GM19351 (cell line): Measurements from ENCODE around the gene GTSE1.
"Not testable (repeated sequence)": the region's sequence is repeated elsewhere in the genome, so short reads cannot be mapped to it uniquely, and the experiment has no call there.

Experiments
- ATAC-seq: cut with Tn5 transposase; IDR thresholded peaks from one replicate; pipeline ENCODE4 v1.9.1; 2021; ENCODE audit warnings: mild to moderate bottlenecking, moderate library complexity; ENCODE audit not compliant: unreplicated experiment

The GTSE1 gene

GRCh38 chr22:46293577-46294260 lies 3.0 kb upstream of the GTSE1 start:
- no peak for ATAC-seq

- no peak for ATAC-seq
These were observed 1.9 kb upstream of the GTSE1 start for GRCh38 chr22:46294784-46295183.

- no peak for ATAC-seq
These were observed 1.2 kb upstream of the GTSE1 start for GRCh38 chr22:46295277-46295971.

GRCh38 chr22:46297151-46297812 lies 612 bp downstream of the GTSE1 start:
- ATAC-seq, result peak; percentile 17

- no peak for ATAC-seq
These were observed 2.4 kb downstream of the GTSE1 start for GRCh38 chr22:46299101-46299500.

- no peak for ATAC-seq
These were observed 3.8 kb downstream of the GTSE1 start for GRCh38 chr22:46300491-46300890.

- ATAC-seq, result no peak
These were observed 6.8 kb downstream of the GTSE1 start for GRCh38 chr22:46303347-46303965.

GRCh38 chr22:46308283-46308988 lies 11.8 kb downstream of the GTSE1 start:
- no peak for ATAC-seq

GRCh38 chr22:46309526-46310085 lies 12.9 kb downstream of the GTSE1 start:
- no peak for ATAC-seq

- ATAC-seq, result no peak
These were observed 15.4 kb downstream of the GTSE1 start for GRCh38 chr22:46312056-46312455.

- not testable (repeated sequence) for ATAC-seq
These were observed 16.2 kb downstream of the GTSE1 start for GRCh38 chr22:46312848-46313247.

GRCh38 chr22:46315976-46316375 lies 19.3 kb downstream of the GTSE1 start:
- no peak for ATAC-seq

- ATAC-seq, result no peak
These were observed 21.0 kb downstream of the GTSE1 start for GRCh38 chr22:46317646-46318045.

GRCh38 chr22:46318576-46318975 lies 21.9 kb downstream of the GTSE1 start:
- ATAC-seq, result no peak

GRCh38 chr22:46319319-46319718 lies 22.6 kb downstream of the GTSE1 start:
- ATAC-seq, result no peak

- no peak for ATAC-seq
These were observed 23.6 kb downstream of the GTSE1 start for GRCh38 chr22:46320166-46320710.

GRCh38 chr22:46320716-46321386 lies 24.2 kb downstream of the GTSE1 start:
- ATAC-seq, result no peak

- no peak for ATAC-seq
These were observed 26.0 kb downstream of the GTSE1 start for GRCh38 chr22:46322711-46323110.

- no peak for ATAC-seq
These were observed 26.5 kb downstream of the GTSE1 start for GRCh38 chr22:46323162-46323561.
